PFSK-1 (cell line): ENCODE results near the gene SETD6.

Experiments used
- FOXP2 ChIP-seq: optimal IDR thresholded peaks from 2 replicates; pipeline ENCODE3; 2011; ENCODE audit warnings: borderline replicate concordance, control low read depth, inconsistent platforms; ENCODE audit not compliant: insufficient read depth; ENCODE audit errors: extremely low read length, extremely low read depth
- POLR2AphosphoS5 ChIP-seq: IDR thresholded peaks from 2 replicates; pipeline ENCODE4 v1.6.1; 2012; ENCODE audit warnings: low read depth, mild to moderate bottlenecking, control low read depth, low read length, moderate library complexity
- REST ChIP-seq, 2 experiments: IDR thresholded peaks; 2 replicates each; pipeline versions ENCODE4 v1.6.1 to v1.8.0; 2011 to 2012; ENCODE audit warnings: low read depth in 2 of 2, low read length in 2 of 2, control low read depth in 1 of 2, inconsistent platforms in 1 of 2, mild to moderate bottlenecking in 1 of 2, moderate library complexity in 1 of 2; ENCODE audit not compliant: insufficient read depth in 1 of 2
- SIN3A ChIP-seq: IDR thresholded peaks from 2 replicates; pipeline ENCODE4 v1.6.1; 2012; ENCODE audit warnings: mild to moderate bottlenecking, low read length, moderate library complexity, borderline replicate concordance; ENCODE audit not compliant: insufficient read depth
- TAF1 ChIP-seq: IDR thresholded peaks from 2 replicates; pipeline ENCODE4 v1.6.1; 2012; ENCODE audit warnings: low read length, control low read depth, borderline replicate concordance; ENCODE audit not compliant: insufficient read depth

- TF ChIP-seq POLR2AphosphoS5 (no peak), SIN3A (no peak), TAF1 (no peak), REST (IDR thresholded peaks at IDR 0.05; ENCODE audit: insufficient read depth in 1 of 2, low read depth in 2 of 2, low read length in 2 of 2) (no peak), FOXP2 (no peak)
Measured at GRCh38 chr16:58488531-58488930, 26.8 kb upstream of the SETD6 start.
